Measurements from ENCODE around the gene DEDD2.

Gene DEDD2

DNA sequence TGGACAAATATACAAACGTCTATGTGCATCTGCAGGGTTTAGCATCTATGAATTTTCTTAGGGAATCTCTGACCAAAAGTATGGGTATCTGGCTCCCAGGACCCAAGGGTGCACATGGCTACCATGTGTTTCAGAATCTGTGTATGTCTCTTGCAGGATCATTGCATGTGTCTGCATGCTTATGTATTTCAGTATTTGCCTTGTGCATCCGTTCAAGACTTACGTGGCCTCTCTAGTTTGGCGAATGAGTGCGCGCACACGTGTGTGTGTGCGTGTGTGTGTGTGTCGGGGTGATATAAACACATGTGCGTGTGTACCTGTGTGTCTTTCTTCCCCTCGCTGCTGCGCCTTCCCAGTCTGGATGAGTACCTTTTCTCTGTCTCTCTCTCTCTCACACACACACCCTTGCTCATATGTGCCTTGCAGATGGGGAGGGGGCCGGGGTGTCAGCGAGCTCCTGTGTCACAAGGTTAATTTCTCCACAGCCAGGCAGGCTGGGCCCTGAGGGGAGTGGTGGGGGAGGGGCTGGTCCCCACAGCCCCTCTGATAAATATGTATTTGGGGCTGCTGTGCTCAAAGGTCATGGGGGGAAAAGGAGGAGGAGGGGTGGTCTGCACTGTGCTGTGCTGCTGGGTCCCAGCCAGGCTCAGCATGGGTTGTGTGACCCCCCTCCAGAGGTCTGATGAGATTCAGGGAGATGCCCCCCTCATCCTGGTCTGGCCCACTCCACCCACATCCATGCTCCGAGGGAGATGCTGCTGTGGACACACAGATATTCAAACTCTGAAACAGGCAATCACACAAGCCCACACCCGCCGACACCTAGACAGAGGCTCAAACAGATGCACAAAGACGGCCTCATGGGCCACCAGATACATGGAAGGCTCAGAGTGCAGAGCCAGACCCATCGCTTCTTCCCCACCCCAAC, 47.7 kb downstream of the DEDD2 start:
- H3K27ac Mint-ChIP-seq = no peak overlapping the region
- peaks cover 0 to 7% of the 10 kb centered on the region in 2 donors for H3K27me3 Mint-ChIP-seq
- no peak overlapping the region for H3K4me3 Mint-ChIP-seq
- H3K9me3 Mint-ChIP-seq = no peaks in the 10 kb centered on the region
- H3K36me3 Mint-ChIP-seq = no peaks in the 10 kb centered on the region
- ATAC-seq (replicated peaks) (no peak), DNase-seq (no peak)
- peaks cover 6 to 7% of the 10 kb centered on the region in 2 donors for H3K4me1 Mint-ChIP-seq

DNA sequence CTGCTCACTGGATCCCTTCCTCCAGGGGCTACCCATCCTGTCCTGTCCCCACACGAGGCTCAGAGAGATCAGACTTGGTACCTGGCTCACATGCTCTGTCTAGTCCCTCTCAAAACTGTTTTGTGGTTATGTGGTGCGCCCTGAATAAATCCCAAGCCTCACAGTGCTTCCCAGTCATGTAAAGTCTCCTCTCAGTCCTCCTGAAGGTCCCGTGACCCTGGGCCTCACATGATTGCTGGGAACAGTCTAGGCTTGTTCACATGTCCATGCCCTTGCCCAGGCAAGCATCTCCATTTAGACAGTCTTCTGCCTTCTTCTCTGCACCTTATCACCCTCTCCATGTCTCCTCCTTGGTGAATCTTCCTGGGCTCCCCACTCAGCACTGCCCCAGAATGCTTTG, 49.3 kb downstream of the DEDD2 start:
- DNase-seq (no peak), ATAC-seq (replicated peaks) (no peak)
- Mint-ChIP-seq H3K9me3 (no peaks in the 10 kb centered on the region), H3K27ac (no peak overlapping the region), H3K4me3 (no peak overlapping the region), H3K27me3 (peaks cover 0 to 5% of the 10 kb centered on the region in 2 donors), H3K36me3 (no peaks in the 10 kb centered on the region), H3K4me1 (peaks cover 6 to 7% of the 10 kb centered on the region in 2 donors)

DNA sequence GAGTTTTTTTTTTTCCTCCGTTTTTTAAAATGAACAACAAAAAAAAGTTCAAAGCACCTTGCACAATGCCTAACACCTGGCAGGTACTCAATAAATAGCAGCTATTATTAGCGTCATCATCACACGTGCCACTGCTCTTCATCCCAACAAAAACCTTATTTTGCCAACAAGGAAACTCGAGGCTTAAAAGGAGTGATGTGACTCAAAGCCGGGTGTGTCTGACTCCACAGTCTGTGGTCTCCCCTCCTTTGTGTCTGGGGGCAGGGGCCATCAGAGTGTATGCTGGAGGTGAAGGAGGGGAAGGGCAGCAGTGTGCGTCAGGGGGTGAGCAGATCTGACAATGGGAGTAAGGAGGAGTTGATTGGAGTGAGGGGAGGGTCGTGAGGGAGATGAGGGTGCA, 51.2 kb downstream of the DEDD2 start:
- Mint-ChIP-seq H3K4me1 (peaks cover 6 to 7% of the 10 kb centered on the region in 2 donors), H3K36me3 (no peaks in the 10 kb centered on the region), H3K9me3 (no peaks in the 10 kb centered on the region), H3K27me3 (peaks cover 0 to 8% of the 10 kb centered on the region in 2 donors), H3K27ac (no peak overlapping the region), H3K4me3 (no peak overlapping the region)
- DNase-seq (no peak), ATAC-seq (replicated peaks) (no peak)

DNA sequence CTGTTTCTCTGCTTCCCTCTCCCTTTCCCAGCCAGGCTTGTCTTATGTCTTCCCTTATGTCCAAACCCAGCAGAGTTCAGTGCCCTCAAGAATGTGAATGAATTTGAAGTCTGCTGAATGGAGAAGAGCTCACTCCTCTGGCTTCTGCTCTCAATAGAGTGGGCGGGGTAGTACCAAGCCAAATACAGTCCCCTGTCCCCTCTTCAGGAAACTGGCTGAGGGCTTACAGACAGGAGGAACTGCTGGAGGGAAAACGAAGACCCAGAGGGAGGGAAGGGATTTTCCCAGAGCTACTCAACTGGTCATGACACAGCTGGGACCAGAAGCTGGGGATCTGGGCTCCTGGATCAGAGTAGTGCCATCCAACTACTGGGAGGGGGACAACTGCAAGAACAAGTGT, 52.3 kb downstream of the DEDD2 start:
- no peaks in the 10 kb centered on the region for H3K9me3 Mint-ChIP-seq
- H3K27me3 Mint-ChIP-seq = peaks cover 0 to 18% of the 10 kb centered on the region in 2 donors
- no peak overlapping the region for H3K4me3 Mint-ChIP-seq
- H3K27ac Mint-ChIP-seq = peak overlapping the region; percentile 44
- ATAC-seq (replicated peaks) (no peak), DNase-seq (no peak)
- peaks cover 6 to 7% of the 10 kb centered on the region in 2 donors for H3K4me1 Mint-ChIP-seq
- H3K36me3 Mint-ChIP-seq = no peaks in the 10 kb centered on the region

DNA sequence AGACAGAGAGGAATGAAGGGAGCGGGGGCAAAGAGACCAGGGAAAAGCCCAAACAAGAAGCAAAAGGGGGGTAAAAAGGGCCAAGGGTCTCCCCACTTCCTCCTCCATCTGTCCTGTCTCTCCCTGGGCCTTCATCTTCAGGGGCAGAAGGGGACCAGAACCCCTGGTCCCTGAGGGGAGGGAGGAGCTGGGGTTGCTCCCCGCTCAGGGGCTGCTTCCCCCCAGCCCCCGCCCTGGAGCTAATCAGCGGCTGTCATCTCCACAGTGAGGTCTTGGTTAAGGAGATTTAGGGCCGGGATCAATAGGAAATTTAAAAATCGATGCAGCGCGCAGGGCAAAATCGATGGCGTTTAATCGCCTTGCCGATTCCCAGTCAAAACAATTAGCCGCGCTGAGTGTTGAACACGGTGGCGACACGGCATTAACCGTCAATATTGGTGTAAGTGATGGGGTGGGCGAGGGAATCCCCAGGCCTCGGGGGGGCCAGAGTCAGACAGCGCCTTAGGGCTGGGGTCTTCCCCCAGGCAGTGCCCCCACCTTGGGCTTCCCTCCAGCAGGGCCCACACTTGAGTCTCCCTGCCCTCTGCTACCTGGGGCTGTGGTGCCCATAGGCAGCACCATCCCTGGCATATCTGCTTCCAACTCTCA, 55.7 kb downstream of the DEDD2 start:
- Mint-ChIP-seq H3K4me3 (no peak overlapping the region), H3K9me3 (no peaks in the 10 kb centered on the region), H3K4me1 (peaks cover 6 to 7% of the 10 kb centered on the region in 2 donors), H3K36me3 (no peaks in the 10 kb centered on the region), H3K27ac (no peak overlapping the region), H3K27me3 (peaks cover 0 to 17% of the 10 kb centered on the region in 2 donors)
- DNase-seq (no peak), ATAC-seq (replicated peaks) (no peak)

DNA sequence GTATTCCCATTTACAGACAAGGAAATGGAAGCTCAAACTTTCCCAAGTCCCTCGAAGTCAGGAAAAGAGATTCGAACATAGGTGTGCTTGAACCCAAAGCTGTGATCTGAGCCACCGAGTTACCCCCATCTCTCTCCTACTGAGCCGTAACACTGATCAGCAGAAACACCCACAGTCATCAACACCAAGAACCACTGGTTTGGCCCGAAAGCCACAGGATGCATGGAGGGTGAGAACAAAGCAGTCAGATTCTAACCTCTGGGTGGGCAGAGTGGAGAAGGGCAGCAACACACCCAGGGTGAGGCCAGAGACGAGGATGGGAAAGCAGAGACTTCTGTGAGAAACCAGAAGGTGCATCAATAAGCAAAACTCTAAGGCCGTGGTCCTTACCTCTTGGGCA, 57.5 kb downstream of the DEDD2 start:
- Mint-ChIP-seq H3K27ac (no peak overlapping the region), H3K36me3 (no peaks in the 10 kb centered on the region), H3K9me3 (no peaks in the 10 kb centered on the region), H3K4me3 (no peak overlapping the region), H3K4me1 (peaks cover 9 to 12% of the 10 kb centered on the region in 2 donors), H3K27me3 (peaks cover 0 to 17% of the 10 kb centered on the region in 2 donors)
- DNase-seq (no peak), ATAC-seq (replicated peaks) (no peak)

DNA sequence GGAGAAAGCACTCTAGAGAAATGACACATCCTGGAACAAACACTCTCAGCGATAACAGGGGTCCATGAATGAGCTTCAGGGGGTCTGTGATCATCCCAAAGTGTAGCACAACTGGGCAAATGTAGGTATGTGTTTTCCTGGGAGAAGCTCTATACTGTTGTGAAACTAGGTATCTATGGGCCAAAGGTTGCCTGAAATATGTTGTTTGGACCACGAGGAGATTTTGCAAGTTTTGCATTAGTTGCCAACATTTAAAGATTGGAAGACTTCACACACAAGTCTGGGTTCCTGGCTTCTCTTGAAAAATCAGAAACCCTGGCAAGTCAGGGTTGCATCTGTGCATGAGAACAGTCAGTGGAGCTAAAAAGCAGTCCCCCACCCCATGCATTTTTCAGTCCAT, 58.6 kb downstream of the DEDD2 start:
- ATAC-seq (replicated peaks) = no peak
- Mint-ChIP-seq H3K27ac (no peak overlapping the region), H3K4me3 (no peak overlapping the region), H3K9me3 (no peaks in the 10 kb centered on the region), H3K27me3 (peaks cover 0 to 17% of the 10 kb centered on the region in 2 donors), H3K4me1 (peaks cover 16 to 20% of the 10 kb centered on the region in 2 donors), H3K36me3 (no peaks in the 10 kb centered on the region)
- no peak for DNase-seq

DNA sequence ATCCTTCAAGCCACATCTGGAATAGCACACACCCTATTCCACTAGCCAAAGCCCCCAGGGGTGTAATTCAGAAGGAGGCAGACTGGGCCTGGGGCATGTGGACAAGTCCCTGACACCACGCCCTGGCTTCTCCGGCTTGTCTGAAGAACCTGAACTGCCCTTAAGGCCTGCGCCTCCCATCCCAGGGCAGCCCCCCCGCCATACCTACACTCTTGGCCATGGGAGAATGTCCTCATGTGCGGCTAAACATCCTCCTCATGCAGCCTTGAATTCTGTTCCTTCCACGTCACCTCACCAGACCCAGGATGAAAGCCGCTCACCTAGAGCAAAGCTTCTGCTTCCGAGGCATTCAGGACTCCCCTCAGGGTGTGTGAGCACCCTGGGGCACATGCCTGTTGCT, 60.9 kb downstream of the DEDD2 start:
- Mint-ChIP-seq H3K9me3 (no peaks in the 10 kb centered on the region), H3K4me1 (peaks cover 20 to 26% of the 10 kb centered on the region in 2 donors), H3K36me3 (no peaks in the 10 kb centered on the region), H3K27me3 (peaks cover 0 to 17% of the 10 kb centered on the region in 2 donors), H3K4me3 (no peak overlapping the region), H3K27ac (no peak overlapping the region)
- ATAC-seq (replicated peaks) (no peak), DNase-seq (no peak)

DNA sequence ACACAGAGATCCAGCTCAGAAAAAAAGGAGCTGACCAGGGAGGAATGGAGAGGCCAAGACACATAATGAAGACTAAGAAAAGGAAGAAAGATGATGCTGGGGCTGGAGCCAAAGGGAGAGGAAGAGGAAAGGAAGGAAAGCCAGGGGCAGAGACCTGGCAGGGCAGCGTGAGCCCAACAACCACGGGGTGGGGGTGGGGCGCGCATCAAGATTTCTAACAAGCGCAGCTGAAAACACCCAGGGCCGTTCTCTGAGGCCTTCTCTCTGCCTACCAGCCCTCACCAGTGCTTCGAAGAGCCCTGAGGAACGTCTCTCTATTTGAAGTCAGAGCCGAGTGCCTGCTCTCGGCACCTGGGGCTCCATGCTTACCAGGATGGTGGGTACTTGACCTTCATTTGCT, 61.7 kb downstream of the DEDD2 start:
- H3K36me3 Mint-ChIP-seq = no peaks in the 10 kb centered on the region
- ATAC-seq (replicated peaks) = no peak
- H3K4me1 Mint-ChIP-seq = peaks cover 20 to 26% of the 10 kb centered on the region in 2 donors
- no peak overlapping the region for H3K27ac Mint-ChIP-seq
- H3K4me3 Mint-ChIP-seq = no peak overlapping the region
- peaks cover 0 to 10% of the 10 kb centered on the region in 2 donors for H3K27me3 Mint-ChIP-seq
- no peak for DNase-seq
- no peaks in the 10 kb centered on the region for H3K9me3 Mint-ChIP-seq

DNA sequence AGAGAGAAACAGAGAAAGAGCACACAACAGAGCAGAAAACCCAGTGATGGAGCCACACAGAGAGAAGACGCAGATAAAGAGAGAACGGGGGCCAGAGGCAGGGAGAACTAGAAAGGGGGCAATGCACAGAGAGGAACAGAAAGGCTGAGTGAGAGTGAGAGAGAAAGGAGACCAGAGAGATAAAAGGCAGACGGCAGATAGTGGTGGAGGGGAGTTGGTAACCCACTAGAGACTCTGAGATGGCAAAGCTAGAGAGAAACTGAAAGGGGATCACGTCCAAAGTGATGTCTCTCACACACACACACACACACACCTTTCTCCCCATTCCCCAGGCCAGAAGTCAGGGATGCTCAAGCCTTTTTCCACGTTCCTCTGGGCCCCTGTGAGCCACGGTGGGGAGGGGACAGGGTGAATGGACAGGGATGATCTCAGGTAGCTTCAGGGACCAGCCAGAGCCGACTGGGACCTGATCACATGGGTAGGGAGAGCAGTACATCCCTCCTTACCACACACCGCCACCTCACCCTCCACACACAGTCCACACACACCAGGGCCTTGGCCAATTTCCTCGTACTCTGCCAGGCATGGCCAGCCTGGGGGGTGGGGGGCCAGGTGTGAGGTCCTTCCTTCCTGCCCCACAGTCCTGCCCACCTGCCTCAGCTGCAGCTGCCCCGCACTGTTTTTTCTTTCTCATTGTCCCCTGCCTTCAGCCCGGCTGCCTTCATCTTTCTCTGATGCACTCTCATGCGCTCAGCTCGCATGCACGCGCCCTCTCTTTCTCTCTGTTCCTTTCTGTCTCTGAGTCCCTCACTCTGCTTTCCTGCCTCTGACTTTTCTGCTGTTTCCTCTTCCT, 62.8 kb downstream of the DEDD2 start:
- no peaks in the 10 kb centered on the region for H3K36me3 Mint-ChIP-seq
- H3K27ac Mint-ChIP-seq = peak overlapping the region; percentile 34
- DNase-seq (no peak), ATAC-seq (replicated peaks) (peak; percentile 78 to 88)
- peaks cover 24 to 31% of the 10 kb centered on the region in 2 donors for H3K4me1 Mint-ChIP-seq
- H3K27me3 Mint-ChIP-seq = peaks cover 0 to under 1% of the 10 kb centered on the region in 2 donors
- peak overlapping the region; percentile 52 to 59 for H3K4me3 Mint-ChIP-seq
- H3K9me3 Mint-ChIP-seq = no peaks in the 10 kb centered on the region

DNA sequence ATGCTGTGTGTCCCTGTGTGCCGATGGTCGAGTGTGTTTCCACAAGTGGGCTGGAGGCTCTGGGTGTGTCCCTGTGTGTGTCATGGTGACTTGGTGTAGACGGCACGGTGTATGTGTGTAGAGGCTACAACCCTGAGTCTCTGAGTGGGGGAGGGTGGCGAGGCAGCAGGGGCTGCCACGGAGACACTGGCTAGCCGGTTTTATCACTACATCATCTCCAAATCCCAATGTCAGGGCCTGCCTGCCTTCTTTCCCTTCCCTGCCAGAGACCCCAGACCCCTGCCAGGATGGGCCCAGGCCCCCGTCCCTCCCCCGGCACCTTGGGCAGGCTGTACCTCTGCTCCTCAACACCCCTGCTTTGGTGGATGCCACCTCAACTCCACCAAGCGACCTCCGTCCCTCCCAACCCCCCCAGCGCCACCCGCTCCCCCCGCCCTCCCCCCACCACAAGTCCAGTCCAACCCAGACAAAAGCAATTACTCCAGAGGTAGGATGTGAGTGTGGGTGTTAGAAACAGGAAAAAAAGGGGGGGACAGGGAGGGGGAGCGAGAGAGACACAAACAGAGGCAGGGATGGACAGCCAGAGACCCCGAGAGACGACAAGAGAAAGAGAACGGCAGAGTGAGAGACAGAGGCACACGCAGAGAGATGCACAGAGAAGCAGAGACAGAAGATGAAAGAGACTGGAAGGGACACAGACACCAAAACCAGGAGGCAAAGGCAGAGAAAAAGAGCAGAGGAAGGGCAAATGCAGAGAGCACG, 63.6 kb downstream of the DEDD2 start:
- Mint-ChIP-seq H3K9me3 (no peaks in the 10 kb centered on the region), H3K27me3 (no peaks in the 10 kb centered on the region), H3K36me3 (no peaks in the 10 kb centered on the region), H3K4me1 (peaks cover 30 to 39% of the 10 kb centered on the region in 2 donors), H3K4me3 (peak overlapping the region; percentile 52 to 59), H3K27ac (peak overlapping the region; percentile 21)
- no peak for ATAC-seq (replicated peaks)
- DNase-seq = no peak

DNA sequence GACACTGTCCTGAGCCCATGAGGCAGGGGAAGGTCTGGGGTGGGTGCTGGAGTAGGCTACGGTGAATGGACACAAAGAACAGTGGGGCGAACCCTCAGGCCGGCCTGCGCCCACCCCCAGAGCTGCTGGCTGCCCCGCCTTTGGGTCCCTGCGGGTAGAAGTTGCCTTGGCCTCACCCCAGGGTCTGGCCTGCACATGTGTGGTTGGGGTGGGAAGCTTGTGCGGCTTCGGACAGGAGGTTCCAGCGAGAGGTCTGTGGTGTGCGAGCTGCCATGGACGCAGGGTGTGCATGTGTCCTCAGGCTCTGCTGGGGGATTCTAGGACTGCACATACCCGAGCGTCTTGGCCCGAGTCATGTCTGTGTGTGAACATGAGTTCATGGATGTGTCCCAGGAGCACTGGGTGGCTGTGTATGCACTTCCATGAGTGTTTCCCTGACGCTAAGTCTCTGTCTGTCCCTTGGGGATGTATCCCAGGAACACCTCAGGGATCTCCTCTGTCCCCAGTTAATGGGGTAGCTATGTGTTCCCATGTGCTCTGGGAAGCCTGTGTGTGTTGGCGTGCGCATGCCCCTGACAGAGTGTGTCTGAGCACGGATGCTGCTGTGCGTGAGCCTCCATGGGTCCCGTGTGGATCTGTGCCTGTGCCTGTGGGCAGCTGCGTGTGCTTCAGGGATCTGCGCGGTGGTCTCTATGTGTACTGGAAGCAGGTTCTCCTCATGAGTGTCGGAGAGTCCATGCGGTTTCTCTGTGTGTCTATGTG, 64.4 kb downstream of the DEDD2 start:
- peaks cover 31 to 42% of the 10 kb centered on the region in 2 donors for H3K4me1 Mint-ChIP-seq
- no peaks in the 10 kb centered on the region for H3K27me3 Mint-ChIP-seq
- H3K36me3 Mint-ChIP-seq = no peaks in the 10 kb centered on the region
- H3K27ac Mint-ChIP-seq = no peak overlapping the region
- no peaks in the 10 kb centered on the region for H3K9me3 Mint-ChIP-seq
- DNase-seq (no peak), ATAC-seq (replicated peaks) (no peak)
- H3K4me3 Mint-ChIP-seq = no peak overlapping the region

Data from stimulated activated naive B cell treated with anti-CD40 and anti-IgM and Interleukin-4, amounts not matched to agents 10 μg/mL and 1 μg/mL and 100 μg/mL, for 72 hours (primary cell).